ENCODE data around the gene MIX23.

Gene MIX23

GRCh38 chr3:122409446-122409845 is 26.4 kb upstream of the MIX23 start:
- peaks cover 0 to 71% of the 10 kb centered on the region in 2 experiments; a peak in 2 of 3 replicates for H3K36me3 ChIP-seq (ENCODE audit: control insufficient read depth in 2 of 2, insufficient read depth in 1 of 2, low read length in 2 of 2)

GRCh38 chr3:122407946-122408345 is 24.9 kb upstream of the MIX23 start:
- no peak for TF ChIP-seq FEZF1 (tag by site-specific recombination; IDR thresholded peaks at IDR 0.05)
- no peak for TF ChIP-seq ZNF701 (tag by site-specific recombination; IDR thresholded peaks at IDR 0.05)
- no peak for TF ChIP-seq ZNF133 (tag by site-specific recombination; IDR thresholded peaks at IDR 0.05)
- TF ChIP-seq KLF1 (tag by site-specific recombination; IDR thresholded peaks at IDR 0.05): no peak
- TF ChIP-seq ZNF664 (tag by site-specific recombination; IDR thresholded peaks at IDR 0.05): no peak
- TF ChIP-seq ZNF792 (tag by site-specific recombination; IDR thresholded peaks at IDR 0.05): no peak
- TF ChIP-seq ZNF114 (tag by site-specific recombination; IDR thresholded peaks at IDR 0.05): no peak
- no peak for TF ChIP-seq BCL11A (tag by site-specific recombination; IDR thresholded peaks at IDR 0.05; ENCODE audit: low read depth)
- no peak for TF ChIP-seq ZNF76 (tag by site-specific recombination; IDR thresholded peaks at IDR 0.05; ENCODE audit: borderline replicate concordance, low read depth)
- TF ChIP-seq ZNF473 (tag by site-specific recombination; IDR thresholded peaks at IDR 0.05): no peak
- no peak for TF ChIP-seq INSM2 (tag by site-specific recombination; IDR thresholded peaks at IDR 0.05)
- TF ChIP-seq ZNF785 (tag by site-specific recombination; IDR thresholded peaks at IDR 0.05): no peak
- no peak for TF ChIP-seq ZIC2 (tag by site-specific recombination; IDR thresholded peaks at IDR 0.05)
- TF ChIP-seq ZBTB1 (tag by site-specific recombination; IDR thresholded peaks at IDR 0.05): no peak
- Histone ChIP-seq H3K27ac (ENCODE audit: extremely low read depth, low read depth, low read length) (no peak overlapping the region), H3K4me3 (ENCODE audit: low read depth, low read length) (no peak overlapping the region), H3K9me3 (ENCODE audit: control insufficient read depth, insufficient read depth, low read depth, low read length) (no peaks in the 10 kb centered on the region), H3K36me3 (ENCODE audit: control insufficient read depth in 2 of 2, insufficient read depth in 1 of 2, low read length in 2 of 2) (peaks cover 0 to 74% of the 10 kb centered on the region in 2 experiments; a peak in 2 of 3 replicates), H3K4me1 (ENCODE audit: control insufficient read depth, insufficient read depth, low read length) (no peaks in the 10 kb centered on the region)
- CTCF ChIA-PET: interaction anchor here (0.5 to 1.3 kb wide), 3 partner anchors 14 to 850 kb away, joined by 3 to 5 read pairs (median 3); partner anchors contain the start of gene FAM162A
- POLR2A ChIA-PET: no interaction called here

More at GRCh38 chr3:122409446-122409845, 26.4 kb upstream of the MIX23 start:
- Histone ChIP-seq H3K27ac (ENCODE audit: extremely low read depth, low read depth, low read length) (no peak overlapping the region), H3K9me3 (ENCODE audit: control insufficient read depth, insufficient read depth, low read depth, low read length) (no peaks in the 10 kb centered on the region), H3K4me1 (ENCODE audit: control insufficient read depth, insufficient read depth, low read length) (no peaks in the 10 kb centered on the region), H3K4me3 (ENCODE audit: low read depth, low read length) (no peak overlapping the region)
- ChIA-PET POLR2A (no interaction called here), CTCF (interaction anchor here (0.9 kb wide), 1 partner anchor 16 kb away, joined by 6 read pairs; no protein-coding TSS in a partner anchor)
- TF ChIP-seq, protein P1, sequence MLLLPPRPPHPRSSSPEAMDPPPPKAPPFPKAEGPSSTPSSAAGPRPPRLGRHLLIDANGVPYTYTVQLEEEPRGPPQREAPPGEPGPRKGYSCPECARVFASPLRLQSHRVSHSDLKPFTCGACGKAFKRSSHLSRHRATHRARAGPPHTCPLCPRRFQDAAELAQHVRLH (tag by site-specific recombination; IDR thresholded peaks at IDR 0.05): no peak
- TF ChIP-seq ZNF555 (tag by site-specific recombination; conservative IDR thresholded peaks at IDR 0.05) (no peak), YY1 (tag by site-specific recombination; IDR thresholded peaks at IDR 0.05) (no peak), TCF7L2 (IDR thresholded peaks at IDR 0.05; ENCODE audit: borderline replicate concordance, low read depth, low read length) (no peak), ZNF2 (tag by site-specific recombination; IDR thresholded peaks at IDR 0.05) (no peak), ZNF529 (tag by site-specific recombination; IDR thresholded peaks at IDR 0.05; ENCODE audit: insufficient replicate concordance) (no peak), PRDM2 (tag by site-specific recombination; IDR thresholded peaks at IDR 0.05; ENCODE audit: borderline replicate concordance) (no peak), ZNF391 (tag by site-specific recombination; IDR thresholded peaks at IDR 0.05; ENCODE audit: borderline replicate concordance, low read depth) (no peak)
- TF ChIP-seq, protein P2, sequence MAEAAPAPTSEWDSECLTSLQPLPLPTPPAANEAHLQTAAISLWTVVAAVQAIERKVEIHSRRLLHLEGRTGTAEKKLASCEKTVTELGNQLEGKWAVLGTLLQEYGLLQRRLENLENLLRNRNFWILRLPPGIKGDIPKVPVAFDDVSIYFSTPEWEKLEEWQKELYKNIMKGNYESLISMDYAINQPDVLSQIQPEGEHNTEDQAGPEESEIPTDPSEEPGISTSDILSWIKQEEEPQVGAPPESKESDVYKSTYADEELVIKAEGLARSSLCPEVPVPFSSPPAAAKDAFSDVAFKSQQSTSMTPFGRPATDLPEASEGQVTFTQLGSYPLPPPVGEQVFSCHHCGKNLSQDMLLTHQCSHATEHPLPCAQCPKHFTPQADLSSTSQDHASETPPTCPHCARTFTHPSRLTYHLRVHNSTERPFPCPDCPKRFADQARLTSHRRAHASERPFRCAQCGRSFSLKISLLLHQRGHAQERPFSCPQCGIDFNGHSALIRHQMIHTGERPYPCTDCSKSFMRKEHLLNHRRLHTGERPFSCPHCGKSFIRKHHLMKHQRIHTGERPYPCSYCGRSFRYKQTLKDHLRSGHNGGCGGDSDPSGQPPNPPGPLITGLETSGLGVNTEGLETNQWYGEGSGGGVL (tag by site-specific recombination; IDR thresholded peaks at IDR 0.05): no peak
